Limb (tissue), 2 donors: ENCODE results near the gene POPDC3.
"Not testable (repeated sequence)": the region's sequence is repeated elsewhere in the genome, so short reads cannot be mapped to it uniquely, and the experiment has no call there.

Experiments
- DNase-seq, 2 donors: peaks; one replicate each; pipeline ENCODE4 v3.0.0-alpha.2; 2016; ENCODE audit errors: extremely low spot score in 2 of 2

POPDC3 gene

GRCh38 chr6:105179244-105180065, at the start of gene POPDC3:
Gene POPDC3 (minus strand): TSS chr6:105180014. CDS start chr6:105161909, 18,105 bp downstream.
- peak in 1 of 2 donors; percentile 57 for DNase-seq

GRCh38 chr6:105227295-105227767, 47.5 kb upstream of the POPDC3 start:
- DNase-seq = no peak

- DNase-seq = no peak
Measured at GRCh38 chr6:105226598-105227294, 46.9 kb upstream of the POPDC3 start.

- no peak for DNase-seq
Measured at GRCh38 chr6:105223242-105223641, 43.4 kb upstream of the POPDC3 start.

- DNase-seq = not testable (repeated sequence)
Measured at GRCh38 chr6:105221219-105221618, 41.4 kb upstream of the POPDC3 start.

- DNase-seq = no peak
Measured at GRCh38 chr6:105220186-105220585, 40.4 kb upstream of the POPDC3 start.

GRCh38 chr6:105219218-105219617, 39.4 kb upstream of the POPDC3 start:
- DNase-seq = not testable (repeated sequence)

- no peak for DNase-seq
Measured at GRCh38 chr6:105215506-105215905, 35.7 kb upstream of the POPDC3 start.

- DNase-seq = no peak
Measured at GRCh38 chr6:105214668-105215067, 34.9 kb upstream of the POPDC3 start.

GRCh38 chr6:105213272-105213671, 33.5 kb upstream of the POPDC3 start:
- no peak for DNase-seq

GRCh38 chr6:105212587-105212986, 32.8 kb upstream of the POPDC3 start:
- no peak for DNase-seq

- DNase-seq = no peak
Measured at GRCh38 chr6:105211831-105212230, 32.0 kb upstream of the POPDC3 start.

- DNase-seq = no peak
Measured at GRCh38 chr6:105210932-105211531, 31.2 kb upstream of the POPDC3 start.

- no peak for DNase-seq
Measured at GRCh38 chr6:105209950-105210706, 30.3 kb upstream of the POPDC3 start.

- DNase-seq = no peak
Measured at GRCh38 chr6:105207524-105208269, 27.9 kb upstream of the POPDC3 start.

GRCh38 chr6:105204768-105205167, 25.0 kb upstream of the POPDC3 start:
- no peak for DNase-seq

- no peak for DNase-seq
Measured at GRCh38 chr6:105204331-105204730, 24.5 kb upstream of the POPDC3 start.

GRCh38 chr6:105202486-105202885, 22.7 kb upstream of the POPDC3 start:
- no peak for DNase-seq

GRCh38 chr6:105200133-105200730, 20.4 kb upstream of the POPDC3 start:
- no peak for DNase-seq

GRCh38 chr6:105199711-105200110, 19.9 kb upstream of the POPDC3 start:
- DNase-seq = no peak
